ENCODE measurements around the gene NEO1.

Gene NEO1

DNA sequence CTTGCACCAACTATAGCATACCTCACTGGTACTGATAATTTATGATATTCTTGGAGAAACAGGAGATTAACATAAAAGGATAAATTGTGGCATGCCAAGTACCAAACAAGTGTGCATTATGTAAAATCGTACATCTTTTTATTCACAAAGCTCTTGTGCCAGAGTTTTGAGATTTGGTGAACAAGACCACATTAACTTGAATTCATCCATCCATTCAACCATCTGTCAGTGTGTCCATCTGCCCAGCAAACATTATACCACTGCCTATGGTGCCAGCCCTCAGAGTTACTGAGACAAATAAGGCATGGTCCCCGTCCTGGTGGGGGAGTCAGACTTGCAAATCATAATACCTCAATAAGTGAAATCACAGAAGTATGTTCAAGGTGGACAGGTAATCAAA is 17.0 kb upstream of the NEO1 start:
- H3K4me1 ChIP-seq (ENCODE audit: control insufficient read depth, low read depth, low read length), result no peaks in the 10 kb centered on the region
- H3K9me3 ChIP-seq (ENCODE audit: control insufficient read depth, low read depth, low read length), result no peaks in the 10 kb centered on the region
- no peaks in the 10 kb centered on the region for H3K36me3 ChIP-seq (ENCODE audit: control insufficient read depth, low read depth, low read length)
- no peak overlapping the region for H3K9ac ChIP-seq (ENCODE audit: low read length)
- H3K27me3 ChIP-seq (ENCODE audit: control insufficient read depth, insufficient read depth, low read length), result no peaks in the 10 kb centered on the region
- no peak overlapping the region for H3K4me3 ChIP-seq (ENCODE audit: low read length)
- H3K27ac ChIP-seq (ENCODE audit: low read length), result no peak overlapping the region

DNA sequence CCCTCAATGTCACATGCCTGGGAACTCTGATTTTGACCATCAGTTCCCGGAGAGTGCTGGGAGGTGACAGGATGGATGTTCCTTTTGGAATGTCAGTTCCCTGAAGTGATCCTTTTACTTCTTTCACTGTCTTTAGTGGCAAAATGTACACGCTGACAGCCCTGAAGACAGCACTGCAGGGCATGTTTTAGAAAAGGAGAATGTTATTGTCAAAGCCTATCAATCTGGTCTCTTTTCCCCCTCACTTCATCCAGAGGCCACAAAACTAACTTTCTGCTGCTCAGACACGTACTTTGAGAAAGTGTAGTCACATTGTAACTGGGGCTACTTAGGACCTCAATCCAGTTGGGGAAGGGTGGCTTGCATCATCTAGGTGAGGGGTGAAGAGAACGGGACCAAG is 14.0 kb upstream of the NEO1 start:
- no peaks in the 10 kb centered on the region for H3K27me3 ChIP-seq (ENCODE audit: control insufficient read depth, insufficient read depth, low read length)
- no peaks in the 10 kb centered on the region for H3K36me3 ChIP-seq (ENCODE audit: control insufficient read depth, low read depth, low read length)
- H3K4me1 ChIP-seq (ENCODE audit: control insufficient read depth, low read depth, low read length), result no peaks in the 10 kb centered on the region
- H3K9ac ChIP-seq (ENCODE audit: low read length), result no peak overlapping the region
- no peak overlapping the region for H3K27ac ChIP-seq (ENCODE audit: low read length)
- no peak overlapping the region for H3K4me3 ChIP-seq (ENCODE audit: low read length)
- no peaks in the 10 kb centered on the region for H3K9me3 ChIP-seq (ENCODE audit: control insufficient read depth, low read depth, low read length)

DNA sequence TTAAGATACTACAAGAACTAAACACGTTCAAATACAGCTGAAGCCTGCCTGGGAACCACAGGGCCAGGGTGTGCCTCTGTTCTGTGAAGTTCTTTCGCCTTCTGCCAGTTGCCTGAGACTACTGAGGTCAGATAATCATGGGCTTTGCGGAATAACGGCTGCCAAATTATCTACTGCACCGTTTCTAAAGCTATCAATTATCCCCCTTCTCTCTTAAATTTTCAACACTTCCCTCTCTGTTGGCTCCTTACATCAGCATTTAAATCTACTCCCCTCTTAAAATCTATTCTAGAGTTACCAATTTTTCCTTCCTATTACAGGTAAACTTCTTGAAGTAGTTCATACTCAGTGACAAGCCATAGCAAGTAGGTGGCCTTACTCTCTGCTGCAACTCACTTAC is 6.2 kb upstream of the NEO1 start:
- Histone ChIP-seq H3K27ac (ENCODE audit: low read length) (no peak overlapping the region), H3K4me1 (ENCODE audit: control insufficient read depth, low read depth, low read length) (peaks cover 8% of the 10 kb centered on the region), H3K9me3 (ENCODE audit: control insufficient read depth, low read depth, low read length) (no peaks in the 10 kb centered on the region), H3K36me3 (ENCODE audit: control insufficient read depth, low read depth, low read length) (no peaks in the 10 kb centered on the region), H3K27me3 (ENCODE audit: control insufficient read depth, insufficient read depth, low read length) (peaks cover 6% of the 10 kb centered on the region), H3K9ac (ENCODE audit: low read length) (no peak overlapping the region), H3K4me3 (ENCODE audit: low read length) (no peak overlapping the region)

DNA sequence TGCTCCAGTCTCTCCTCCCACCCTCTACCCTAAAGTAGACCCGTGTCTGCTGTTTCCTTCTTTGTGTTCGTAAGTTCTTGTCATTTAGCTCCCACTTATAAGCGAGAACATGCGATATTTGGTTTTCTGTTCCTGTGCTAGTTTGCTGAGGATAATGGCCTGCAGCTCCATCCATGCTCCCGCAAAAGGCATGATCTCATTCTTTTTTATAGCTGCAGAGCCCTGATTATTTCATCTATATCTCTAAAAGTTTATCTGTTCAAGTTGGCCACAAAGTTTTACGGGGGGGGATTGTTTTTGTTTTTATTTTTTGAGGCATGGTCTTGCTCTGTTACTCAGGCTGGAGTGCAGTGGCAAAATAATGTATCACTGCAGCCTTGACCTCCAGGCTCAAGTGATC is 4.4 kb upstream of the NEO1 start:
- no peak overlapping the region for H3K4me3 ChIP-seq (ENCODE audit: low read length)
- peaks cover 8% of the 10 kb centered on the region for H3K4me1 ChIP-seq (ENCODE audit: control insufficient read depth, low read depth, low read length)
- no peaks in the 10 kb centered on the region for H3K36me3 ChIP-seq (ENCODE audit: control insufficient read depth, low read depth, low read length)

DNA sequence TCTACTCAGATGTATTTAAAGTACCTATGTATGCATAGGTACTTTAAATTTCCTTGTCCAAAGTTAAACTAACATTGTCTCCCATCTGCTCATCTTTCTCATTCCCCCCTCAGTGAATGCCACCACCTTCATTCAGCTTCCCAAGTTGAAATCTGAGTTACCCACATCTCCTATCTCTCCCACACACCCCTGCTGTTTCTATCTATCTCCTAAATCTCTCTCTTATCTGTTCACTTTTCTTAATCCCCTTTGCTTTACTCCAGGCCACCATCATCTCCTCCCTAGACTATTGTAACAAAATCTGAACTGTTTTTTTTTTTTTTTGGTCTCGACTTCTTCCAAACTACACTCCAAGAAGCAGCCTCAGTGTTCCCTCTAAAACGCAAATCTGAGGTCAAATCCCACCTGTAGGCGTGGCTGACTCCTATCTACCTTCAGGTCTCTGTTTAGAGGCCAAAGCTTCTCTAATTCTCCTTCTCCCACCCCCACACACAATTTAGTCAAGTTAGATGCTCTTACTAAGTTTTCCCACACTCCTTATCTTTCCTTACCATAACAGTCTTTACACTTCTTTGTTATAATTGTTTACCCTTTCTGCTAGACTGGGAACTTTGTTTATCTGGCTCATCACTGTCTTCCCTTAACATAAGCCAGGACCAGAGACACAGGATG is 3.5 kb upstream of the NEO1 start:
- Histone ChIP-seq H3K27me3 (ENCODE audit: control insufficient read depth, insufficient read depth, low read length) (peaks cover 6% of the 10 kb centered on the region), H3K36me3 (ENCODE audit: control insufficient read depth, low read depth, low read length) (no peaks in the 10 kb centered on the region), H3K4me1 (ENCODE audit: control insufficient read depth, low read depth, low read length) (peaks cover 9% of the 10 kb centered on the region), H3K9me3 (ENCODE audit: control insufficient read depth, low read depth, low read length) (no peaks in the 10 kb centered on the region), H3K4me3 (ENCODE audit: low read length) (no peak overlapping the region), H3K27ac (ENCODE audit: low read length) (no peak overlapping the region), H3K9ac (ENCODE audit: low read length) (no peak overlapping the region)

More for the DNA sequence above, 4.4 kb upstream of the NEO1 start:
- H3K9ac ChIP-seq (ENCODE audit: low read length), result no peak overlapping the region
- no peak overlapping the region for H3K27ac ChIP-seq (ENCODE audit: low read length)
- no peaks in the 10 kb centered on the region for H3K9me3 ChIP-seq (ENCODE audit: control insufficient read depth, low read depth, low read length)
- H3K27me3 ChIP-seq (ENCODE audit: control insufficient read depth, insufficient read depth, low read length), result peaks cover 6% of the 10 kb centered on the region

DNA sequence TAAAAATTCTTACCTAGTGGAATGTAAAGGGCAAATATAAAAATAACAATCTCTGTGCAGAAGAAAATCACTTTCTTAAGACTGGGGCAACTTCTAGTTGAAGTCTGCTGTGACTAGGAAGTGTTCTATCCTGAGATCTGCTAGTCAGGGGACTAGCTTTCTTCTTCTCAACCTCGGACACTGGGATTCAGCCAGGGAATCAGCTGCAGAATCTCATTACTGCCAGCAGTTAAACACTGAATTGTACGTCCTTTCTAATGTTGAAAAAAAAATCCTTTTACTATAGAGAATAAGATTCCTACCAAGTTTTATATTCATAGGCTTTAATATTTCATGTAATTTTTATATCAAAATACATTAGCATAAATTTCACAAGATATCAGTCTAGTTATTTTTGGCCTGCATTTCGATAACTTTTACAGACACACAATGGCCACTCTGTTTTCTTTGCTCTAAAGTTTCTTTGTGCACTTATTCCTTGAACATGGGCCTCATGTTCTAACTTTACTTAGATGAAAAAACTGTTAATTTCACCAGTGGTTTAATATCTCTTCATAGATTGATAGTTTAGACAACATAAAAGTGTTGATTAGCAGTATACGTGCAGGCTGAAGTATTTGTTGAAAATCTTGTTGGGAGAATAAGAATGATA is 2.6 kb upstream of the NEO1 start:
- H3K27me3 ChIP-seq (ENCODE audit: control insufficient read depth, insufficient read depth, low read length), result peaks cover 6% of the 10 kb centered on the region
- peaks cover 11% of the 10 kb centered on the region for H3K4me1 ChIP-seq (ENCODE audit: control insufficient read depth, low read depth, low read length)
- H3K9ac ChIP-seq (ENCODE audit: low read length), result no peak overlapping the region
- H3K9me3 ChIP-seq (ENCODE audit: control insufficient read depth, low read depth, low read length), result no peaks in the 10 kb centered on the region
- H3K36me3 ChIP-seq (ENCODE audit: control insufficient read depth, low read depth, low read length), result no peaks in the 10 kb centered on the region
- H3K27ac ChIP-seq (ENCODE audit: low read length), result no peak overlapping the region
- no peak overlapping the region for H3K4me3 ChIP-seq (ENCODE audit: low read length)

DNA sequence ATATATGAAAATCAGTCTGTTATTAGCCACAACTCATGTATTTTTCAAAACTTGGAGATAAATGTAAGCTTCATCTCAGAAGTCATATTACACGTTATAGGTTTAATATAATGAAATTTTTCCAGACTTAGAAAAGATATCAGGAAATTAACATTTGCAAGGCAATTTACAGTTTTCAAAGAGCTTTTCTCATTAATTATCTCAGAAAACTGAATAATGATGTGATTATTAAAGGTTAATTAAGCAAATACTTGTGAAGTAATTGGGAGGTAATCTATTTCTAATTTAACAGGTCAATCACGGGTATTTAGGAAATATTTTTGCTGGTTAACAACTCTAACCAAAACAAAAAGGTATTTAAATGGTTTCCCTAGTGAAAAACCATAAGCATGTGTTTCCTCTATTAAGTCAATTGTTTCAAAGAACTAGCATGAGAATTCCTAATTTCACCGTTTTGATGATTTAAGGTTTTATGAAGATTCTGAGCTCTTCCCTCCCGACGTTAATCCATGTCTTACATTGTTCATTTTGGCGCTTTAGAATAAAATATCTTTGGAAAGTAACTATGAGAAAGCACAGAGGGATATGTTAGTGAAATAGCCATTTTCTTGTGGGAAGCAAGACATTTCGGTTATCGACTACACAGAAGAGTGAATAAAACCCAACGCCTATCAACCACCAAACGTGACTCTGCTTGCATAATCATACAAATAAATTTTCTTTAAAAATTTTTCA is 1.5 kb upstream of the NEO1 start:
- Histone ChIP-seq H3K4me3 (ENCODE audit: low read length) (peak overlapping the region; percentile 87), H3K4me1 (ENCODE audit: control insufficient read depth, low read depth, low read length) (peaks cover 11% of the 10 kb centered on the region), H3K9me3 (ENCODE audit: control insufficient read depth, low read depth, low read length) (no peaks in the 10 kb centered on the region), H3K27me3 (ENCODE audit: control insufficient read depth, insufficient read depth, low read length) (peaks cover 6% of the 10 kb centered on the region), H3K36me3 (ENCODE audit: control insufficient read depth, low read depth, low read length) (no peaks in the 10 kb centered on the region), H3K9ac (ENCODE audit: low read length) (peak overlapping the region; percentile 85), H3K27ac (ENCODE audit: low read length) (peak overlapping the region; percentile 42)

DNA sequence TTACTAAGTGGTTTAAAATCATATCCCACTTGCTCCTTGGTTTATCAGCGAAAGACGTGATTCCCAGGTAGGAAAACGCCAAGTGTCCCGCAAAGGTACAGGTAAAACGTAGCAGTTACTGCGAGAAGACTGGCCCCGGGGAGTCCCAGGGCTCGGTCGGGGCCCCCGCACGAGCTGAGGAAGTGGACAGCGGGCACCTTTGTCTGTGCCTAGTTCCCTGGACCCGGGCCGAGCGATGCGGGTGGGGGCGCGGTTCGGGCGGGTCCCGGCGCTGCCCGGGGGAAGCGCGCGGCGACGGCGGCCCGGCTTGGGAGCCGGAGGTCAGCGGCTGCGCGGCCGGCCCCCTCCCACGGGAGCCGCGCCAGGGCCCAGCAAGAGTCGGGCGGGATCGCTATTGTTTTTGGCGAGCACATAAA is 864 bp upstream of the NEO1 start:
- H3K27ac ChIP-seq (ENCODE audit: low read length), result peak overlapping the region; percentile 42
- peaks cover 11% of the 10 kb centered on the region for H3K4me1 ChIP-seq (ENCODE audit: control insufficient read depth, low read depth, low read length)
- no peaks in the 10 kb centered on the region for H3K9me3 ChIP-seq (ENCODE audit: control insufficient read depth, low read depth, low read length)
- H3K9ac ChIP-seq (ENCODE audit: low read length), result peak overlapping the region; percentile 85
- no peaks in the 10 kb centered on the region for H3K36me3 ChIP-seq (ENCODE audit: control insufficient read depth, low read depth, low read length)
- peaks cover 6% of the 10 kb centered on the region for H3K27me3 ChIP-seq (ENCODE audit: control insufficient read depth, insufficient read depth, low read length)
- peak overlapping the region; percentile 87 for H3K4me3 ChIP-seq (ENCODE audit: low read length)

DNA sequence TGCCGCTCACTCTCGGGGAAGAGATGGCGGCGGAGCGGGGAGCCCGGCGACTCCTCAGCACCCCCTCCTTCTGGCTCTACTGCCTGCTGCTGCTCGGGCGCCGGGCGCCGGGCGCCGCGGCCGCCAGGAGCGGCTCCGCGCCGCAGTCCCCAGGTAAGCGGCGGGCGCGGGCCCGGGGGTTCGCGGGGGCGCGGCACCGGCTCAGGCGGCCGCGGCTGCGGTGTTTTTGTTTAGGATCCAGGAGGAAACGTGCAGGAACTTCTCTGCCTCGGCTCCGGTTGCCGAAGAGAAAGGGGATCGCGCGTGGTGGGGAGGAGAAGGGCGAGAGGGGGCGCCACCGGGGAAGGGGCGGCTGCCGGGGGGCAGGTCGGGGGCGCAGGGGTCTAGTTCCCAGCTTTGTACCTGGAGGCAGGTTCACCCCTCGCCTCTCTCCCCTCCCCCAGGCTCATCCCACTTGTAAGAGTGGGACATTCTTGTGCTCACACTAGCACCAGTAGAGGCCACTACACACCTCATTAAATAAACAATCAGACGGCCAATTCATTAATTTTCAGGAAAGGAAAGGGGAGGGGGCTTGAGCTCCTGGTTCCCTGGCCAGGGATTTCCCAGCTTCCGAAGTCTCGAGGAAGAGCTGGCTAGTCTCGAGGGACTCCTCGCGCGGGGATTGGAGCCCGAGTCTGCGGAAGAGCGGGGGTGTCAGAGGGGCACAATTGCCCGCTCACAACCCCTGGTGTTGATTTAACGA is 562 bp downstream of the NEO1 start:
- Histone ChIP-seq H3K36me3 (ENCODE audit: control insufficient read depth, low read depth, low read length) (no peaks in the 10 kb centered on the region), H3K4me3 (ENCODE audit: low read length) (peak overlapping the region; percentile 73), H3K9ac (ENCODE audit: low read length) (peak overlapping the region; percentile 80), H3K27me3 (ENCODE audit: control insufficient read depth, insufficient read depth, low read length) (peaks cover 6% of the 10 kb centered on the region), H3K4me1 (ENCODE audit: control insufficient read depth, low read depth, low read length) (peaks cover 11% of the 10 kb centered on the region), H3K27ac (ENCODE audit: low read length) (peak overlapping the region; percentile 44), H3K9me3 (ENCODE audit: control insufficient read depth, low read depth, low read length) (no peaks in the 10 kb centered on the region)

DNA sequence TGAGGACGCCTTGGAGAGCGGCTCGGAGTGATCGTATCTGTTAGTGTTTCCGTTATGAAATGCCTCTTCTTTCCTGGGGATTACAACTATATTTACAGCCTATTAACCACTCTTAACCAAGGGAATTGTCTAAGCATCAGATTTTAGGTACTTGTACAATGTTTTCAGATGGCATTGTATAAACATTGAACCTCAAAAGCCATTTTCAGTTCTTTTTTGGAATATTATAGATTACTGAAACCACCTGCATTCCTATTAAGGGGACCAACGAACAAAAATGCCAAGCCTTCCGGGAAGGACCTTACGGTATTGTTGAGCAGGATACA is 1.1 kb downstream of the NEO1 start:
- H3K27ac ChIP-seq (ENCODE audit: low read length), result no peak overlapping the region
- H3K9ac ChIP-seq (ENCODE audit: low read length), result peak overlapping the region; percentile 80
- no peaks in the 10 kb centered on the region for H3K9me3 ChIP-seq (ENCODE audit: control insufficient read depth, low read depth, low read length)
- no peaks in the 10 kb centered on the region for H3K36me3 ChIP-seq (ENCODE audit: control insufficient read depth, low read depth, low read length)
- peaks cover 6% of the 10 kb centered on the region for H3K27me3 ChIP-seq (ENCODE audit: control insufficient read depth, insufficient read depth, low read length)
- peak overlapping the region; percentile 73 for H3K4me3 ChIP-seq (ENCODE audit: low read length)
- peaks cover 11% of the 10 kb centered on the region for H3K4me1 ChIP-seq (ENCODE audit: control insufficient read depth, low read depth, low read length)

DNA sequence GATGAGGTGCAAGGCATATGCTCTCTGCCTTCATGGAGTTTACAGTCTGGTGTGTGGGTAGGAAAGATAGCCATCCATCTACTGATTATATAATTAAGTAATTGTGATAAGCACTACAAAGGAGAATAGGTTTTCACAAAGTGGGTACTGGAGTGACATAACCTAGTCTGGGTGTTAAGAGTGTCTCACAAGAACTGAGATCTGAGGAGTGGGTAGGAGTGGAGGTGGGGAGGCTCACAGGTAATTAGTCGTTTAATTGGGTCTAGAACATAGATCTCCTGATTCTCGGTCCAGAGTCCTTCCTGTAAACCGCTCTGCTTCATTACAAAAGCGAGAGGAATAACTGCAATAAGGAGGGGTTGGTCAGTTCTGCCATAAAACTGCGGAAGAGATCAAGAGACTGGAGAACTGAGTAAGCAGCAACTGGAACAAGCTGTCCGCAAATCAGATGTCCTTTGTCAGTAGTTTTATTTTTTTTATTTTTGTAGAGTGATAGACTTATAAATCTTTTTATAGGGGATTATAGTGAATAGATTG is 2.2 kb downstream of the NEO1 start:
- no peak overlapping the region for H3K9ac ChIP-seq (ENCODE audit: low read length)
- H3K36me3 ChIP-seq (ENCODE audit: control insufficient read depth, low read depth, low read length), result no peaks in the 10 kb centered on the region
- no peak overlapping the region for H3K27ac ChIP-seq (ENCODE audit: low read length)
- H3K4me3 ChIP-seq (ENCODE audit: low read length), result no peak overlapping the region
- peaks cover 6% of the 10 kb centered on the region for H3K27me3 ChIP-seq (ENCODE audit: control insufficient read depth, insufficient read depth, low read length)
- peaks cover 11% of the 10 kb centered on the region for H3K4me1 ChIP-seq (ENCODE audit: control insufficient read depth, low read depth, low read length)
- H3K9me3 ChIP-seq (ENCODE audit: control insufficient read depth, low read depth, low read length), result no peaks in the 10 kb centered on the region
